Stimulated activated CD8-positive, alpha-beta memory T cell treated with anti-CD3 and anti-CD28 coated beads, Interleukin-15, amount 100 ng/mL, for 24 hours (primary cell): ENCODE data around the gene HIP1.
"Not testable (repeated sequence)": the region's sequence is repeated elsewhere in the genome, so short reads cannot be mapped to it uniquely, and the experiment has no call there.

Experiments
- DNase-seq: peaks from one replicate; pipeline ENCODE4 v3.0.0-alpha.2; 2020; ENCODE audit warnings: low read depth

Gene HIP1

DNA sequence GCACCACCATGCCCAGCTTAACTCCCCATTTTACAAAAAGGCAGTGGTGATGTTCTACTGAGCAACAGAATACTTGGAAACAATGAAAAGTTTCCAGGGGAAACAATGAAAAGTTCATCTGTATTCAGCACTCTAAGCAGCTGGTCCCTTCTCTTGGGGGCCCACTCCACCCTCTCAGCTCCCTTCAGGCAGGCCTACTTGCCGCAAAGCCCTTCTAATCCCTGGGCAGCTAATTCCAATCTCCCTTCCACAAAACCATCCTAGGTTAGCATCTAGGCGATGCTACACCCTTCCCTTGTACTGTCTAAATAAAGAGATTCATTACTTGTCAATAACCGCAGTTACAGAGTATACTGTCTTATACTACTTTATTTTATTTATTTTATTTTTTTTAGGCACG, 167.5 kb downstream of the HIP1 start:
- no peak for DNase-seq

DNA sequence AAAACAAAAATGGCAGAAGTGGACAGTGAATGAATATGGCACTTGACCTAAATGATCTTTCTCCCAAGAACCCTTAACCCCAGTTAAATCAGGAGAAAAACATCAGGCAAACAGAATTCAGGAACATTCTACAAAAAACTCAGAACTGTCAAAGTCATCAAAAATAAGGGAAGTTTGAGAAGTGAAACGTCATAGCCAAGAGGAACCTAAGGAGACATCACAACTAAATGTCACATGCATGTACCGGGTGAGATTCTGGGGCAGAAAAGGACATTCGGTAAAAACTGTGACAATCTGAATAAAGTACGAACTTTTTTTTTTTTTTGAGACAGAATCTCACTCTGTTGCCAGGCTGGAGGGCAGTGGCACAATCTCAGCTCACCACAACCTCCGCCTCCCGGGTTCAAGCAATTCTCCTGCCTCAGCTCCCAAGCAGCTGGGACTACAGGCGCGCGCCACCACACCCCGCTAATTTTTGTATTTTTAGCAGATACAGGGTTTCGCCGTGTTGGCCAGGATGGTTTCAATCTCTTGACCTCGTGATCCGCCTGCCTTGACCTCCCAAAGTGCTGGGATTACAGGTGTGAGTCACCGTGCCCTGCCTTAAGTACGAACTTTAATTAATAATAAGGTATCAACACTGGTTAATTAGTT, 169.0 kb downstream of the HIP1 start:
- not testable (repeated sequence) for DNase-seq

DNA sequence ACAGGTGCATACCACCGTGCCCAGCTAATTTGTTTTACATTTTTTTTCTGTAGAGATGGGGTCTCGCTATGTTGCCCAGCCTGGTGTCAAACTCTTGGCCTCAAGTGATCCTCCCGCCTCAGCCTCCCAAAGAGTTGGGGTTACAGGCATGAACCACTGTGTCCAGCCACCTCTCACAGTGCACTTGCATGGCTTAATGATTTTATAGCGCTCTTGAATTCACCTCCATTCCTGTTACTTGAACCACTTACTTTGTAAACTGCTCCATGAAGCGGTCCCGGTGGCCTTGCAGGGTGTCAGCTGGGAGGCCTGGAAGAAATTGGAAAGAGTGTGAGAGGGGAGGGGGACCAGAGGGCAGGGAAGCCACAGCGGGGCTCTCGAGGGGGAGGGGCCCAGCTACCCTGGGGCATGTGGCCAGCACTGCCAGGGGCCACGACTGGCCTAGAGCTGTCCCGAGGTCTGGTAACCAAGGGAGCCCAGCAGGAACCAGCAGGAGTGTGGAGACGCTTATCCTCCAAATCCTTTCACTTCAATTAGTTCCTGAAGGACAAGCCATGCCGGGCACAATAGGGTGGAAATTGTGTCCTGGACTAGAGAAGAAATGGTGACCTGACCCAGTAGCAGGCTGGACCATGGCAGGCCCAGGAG, 170.7 kb downstream of the HIP1 start:
- DNase-seq: no peak

DNA sequence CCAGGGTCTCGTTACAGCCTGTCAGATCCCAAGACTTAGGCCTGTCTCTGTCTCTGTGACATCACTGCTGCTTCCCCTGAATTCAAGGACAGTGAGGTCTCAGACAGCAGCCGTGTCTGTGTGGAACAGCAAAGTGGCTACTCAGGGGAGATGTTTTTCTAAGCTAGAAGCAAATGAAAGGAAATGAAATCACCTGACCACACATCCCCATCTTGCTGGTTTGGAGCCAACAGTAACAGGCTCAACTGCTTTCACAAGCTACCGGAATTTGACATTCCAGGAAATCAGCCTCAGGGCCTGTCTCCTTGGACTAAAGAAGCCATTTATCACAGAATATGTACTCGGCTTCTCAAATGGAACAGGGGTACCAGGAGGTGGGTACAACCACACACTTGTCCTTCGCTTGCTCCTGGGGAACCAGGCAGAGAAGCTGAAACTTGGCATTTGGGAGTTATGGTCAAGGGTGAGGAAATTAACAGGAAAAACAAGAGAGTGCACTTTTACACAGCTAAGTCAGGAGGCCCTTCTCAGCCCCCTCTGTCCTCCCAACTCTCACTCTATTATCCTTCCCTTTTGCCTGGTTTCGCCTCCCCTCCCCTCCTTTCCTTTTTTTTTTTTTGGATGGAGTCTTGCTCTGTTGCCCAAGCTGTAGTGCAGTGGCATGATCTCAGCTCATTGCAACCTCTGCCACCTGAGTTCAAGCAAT, 173.5 kb downstream of the HIP1 start:
- no peak for DNase-seq

DNA sequence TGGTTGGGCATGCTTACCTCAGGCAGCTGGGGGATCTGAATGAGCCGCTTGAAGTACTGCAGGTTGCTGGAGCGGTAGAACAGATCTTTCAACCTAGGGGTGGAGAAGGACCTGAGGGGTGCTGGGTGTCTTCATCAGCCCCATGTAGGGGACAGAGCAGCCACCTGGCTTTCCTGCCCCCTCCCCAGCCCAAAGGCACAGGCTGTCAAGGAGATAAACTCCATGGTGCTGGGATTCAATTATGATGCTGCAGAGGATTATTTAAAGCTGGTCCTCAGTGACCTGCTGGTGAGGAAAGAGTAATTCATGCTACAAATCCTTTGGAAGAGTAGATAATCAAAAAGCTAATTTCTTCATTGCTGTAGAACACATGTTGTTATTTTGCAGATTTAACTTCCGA, 175.6 kb downstream of the HIP1 start:
- no peak for DNase-seq

DNA sequence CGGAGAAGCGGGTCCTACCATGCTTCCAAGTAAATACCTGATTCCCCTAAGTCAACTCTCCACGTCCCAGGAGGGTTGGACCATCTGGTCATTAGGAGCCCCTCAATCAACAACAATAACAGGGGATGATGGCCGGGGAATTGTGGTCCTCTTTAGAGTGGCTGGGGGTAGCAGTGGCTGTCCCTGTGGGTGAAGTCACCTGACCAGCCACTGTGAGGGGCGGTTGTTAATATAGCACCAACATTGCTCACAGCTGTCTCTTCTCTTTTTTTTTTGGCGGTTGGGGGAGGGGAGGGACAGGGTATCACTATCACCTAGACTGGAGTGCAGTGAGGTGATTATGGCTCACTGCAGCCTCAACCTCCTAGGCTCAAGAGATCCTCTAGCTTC, 178.8 kb downstream of the HIP1 start:
- DNase-seq: no peak

DNA sequence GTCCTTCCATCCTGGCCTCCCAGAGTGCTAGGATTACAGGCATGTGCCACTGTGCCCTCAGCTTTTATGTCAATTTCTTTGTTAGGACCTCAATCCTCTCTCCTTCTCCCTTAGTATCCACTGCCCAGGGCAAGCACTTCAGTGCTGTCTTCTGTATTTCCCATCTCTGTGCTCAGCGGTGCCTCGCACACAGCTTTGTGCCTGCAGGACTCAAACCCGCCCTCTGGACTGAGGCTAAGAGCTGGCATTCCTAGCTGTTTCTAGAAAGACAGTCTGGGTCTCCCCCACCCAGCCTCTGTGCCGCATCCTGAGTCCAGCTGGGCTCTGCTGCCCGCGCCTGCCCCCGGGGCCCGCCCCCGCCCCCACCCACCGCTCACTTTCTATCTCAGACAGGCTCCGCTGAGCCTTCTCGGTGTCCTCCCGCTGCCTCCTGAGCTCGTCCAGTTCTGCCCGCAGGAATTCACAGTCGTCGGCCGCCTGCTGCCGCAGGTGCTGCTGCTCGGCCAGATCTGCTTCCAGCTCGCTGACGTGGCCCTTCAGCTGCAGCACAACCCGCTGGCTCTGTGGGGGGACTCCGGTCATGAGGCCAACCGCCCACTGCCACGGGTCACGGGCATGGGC, 179.3 kb downstream of the HIP1 start:
- no peak for DNase-seq

DNA sequence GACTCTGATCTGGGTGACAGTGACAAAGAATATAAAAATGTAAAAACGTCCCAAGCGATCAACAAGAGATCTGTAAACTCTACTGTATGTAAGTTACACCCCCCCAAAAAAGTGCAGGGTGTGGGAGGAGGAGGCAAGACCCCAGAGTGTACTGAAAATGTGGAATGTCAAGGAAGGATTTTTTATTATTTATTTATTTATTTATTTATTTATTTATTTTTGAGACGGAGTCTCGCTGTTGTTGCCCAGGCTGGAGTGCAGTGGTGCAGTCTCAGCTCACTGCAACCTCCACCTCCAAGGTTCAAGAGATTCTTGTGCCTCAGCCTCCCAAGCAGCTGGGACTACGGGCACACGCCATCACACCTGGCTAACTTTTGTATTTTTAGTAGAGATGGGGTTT, 181.9 kb downstream of the HIP1 start:
- not testable (repeated sequence) for DNase-seq

DNA sequence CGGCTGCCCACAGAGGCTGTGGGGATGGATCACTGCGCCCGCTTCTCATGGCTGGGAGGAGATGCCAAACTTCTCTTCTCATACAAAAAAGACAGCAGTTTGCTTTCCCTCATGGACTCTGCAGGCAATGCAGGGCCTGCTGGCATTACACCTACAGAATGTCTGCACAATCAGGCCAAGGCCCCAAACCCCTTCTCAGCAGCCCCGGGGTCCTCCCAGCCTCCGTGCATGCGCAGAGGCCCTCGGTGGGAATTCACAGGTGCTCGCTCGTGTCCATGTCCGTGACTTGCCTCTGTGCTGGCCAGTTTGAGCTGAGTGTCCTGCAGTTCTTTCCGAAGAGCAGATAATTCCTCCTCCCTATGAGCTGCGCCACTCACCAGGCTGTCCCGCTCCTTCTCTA, 183.0 kb downstream of the HIP1 start:
- DNase-seq: no peak

DNA sequence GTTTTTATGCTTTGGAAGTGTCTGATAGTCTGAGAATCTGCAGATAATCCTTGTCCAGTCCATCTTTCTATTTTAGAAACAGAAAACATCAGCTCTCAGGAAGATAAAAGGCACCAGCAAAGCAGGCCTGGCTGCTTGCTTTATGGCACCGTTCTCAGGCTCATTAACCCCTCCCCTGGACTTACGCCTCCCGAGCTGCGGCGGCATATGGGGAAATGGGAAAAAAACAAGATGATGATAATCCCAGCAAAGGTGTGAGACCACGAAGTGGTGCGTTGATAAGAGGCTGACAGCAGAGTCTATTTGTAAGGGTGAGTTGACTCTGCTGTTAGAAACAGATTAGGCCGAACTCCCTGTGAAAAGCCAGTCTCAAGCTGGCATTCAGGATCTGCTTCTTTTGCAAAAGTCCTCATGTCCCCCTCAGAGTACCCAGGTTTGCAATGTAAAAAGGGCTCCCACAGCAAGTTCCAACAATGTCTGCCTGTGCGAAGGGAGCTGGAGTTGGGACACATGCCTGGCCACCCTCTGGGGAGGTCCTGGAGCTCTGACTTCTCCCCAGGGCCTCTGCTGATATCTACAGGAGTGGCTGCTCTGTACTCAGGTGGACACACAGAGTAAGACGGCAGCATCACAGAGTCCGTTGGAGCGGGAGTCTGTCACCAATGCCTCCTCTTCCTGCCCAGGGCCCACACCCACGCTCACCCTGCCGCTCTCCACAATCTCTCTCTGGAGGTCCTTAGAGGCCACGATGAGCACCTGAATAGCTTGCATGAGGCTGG, 192.3 kb downstream of the HIP1 start:
- DNase-seq: no peak

DNA sequence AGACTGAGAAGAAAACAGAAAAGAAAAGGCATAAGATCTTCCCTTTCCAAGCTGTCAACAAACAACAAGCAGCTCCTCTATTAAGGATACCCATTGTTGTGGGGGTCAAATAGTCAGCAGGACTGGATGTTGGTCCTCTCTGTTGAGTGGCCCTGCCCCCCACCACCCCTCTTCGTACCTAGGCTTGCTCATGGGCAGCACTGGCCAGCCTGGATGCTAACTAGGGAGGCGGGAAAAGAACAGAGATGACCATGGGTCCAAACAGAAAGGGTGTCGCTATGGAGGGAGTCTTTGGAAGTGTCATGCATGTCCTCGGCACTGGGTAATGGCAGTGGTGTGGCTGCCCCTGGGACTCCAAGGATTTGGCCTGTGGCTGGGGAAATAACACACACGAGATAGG, 201.0 kb downstream of the HIP1 start:
- no peak for DNase-seq

DNA sequence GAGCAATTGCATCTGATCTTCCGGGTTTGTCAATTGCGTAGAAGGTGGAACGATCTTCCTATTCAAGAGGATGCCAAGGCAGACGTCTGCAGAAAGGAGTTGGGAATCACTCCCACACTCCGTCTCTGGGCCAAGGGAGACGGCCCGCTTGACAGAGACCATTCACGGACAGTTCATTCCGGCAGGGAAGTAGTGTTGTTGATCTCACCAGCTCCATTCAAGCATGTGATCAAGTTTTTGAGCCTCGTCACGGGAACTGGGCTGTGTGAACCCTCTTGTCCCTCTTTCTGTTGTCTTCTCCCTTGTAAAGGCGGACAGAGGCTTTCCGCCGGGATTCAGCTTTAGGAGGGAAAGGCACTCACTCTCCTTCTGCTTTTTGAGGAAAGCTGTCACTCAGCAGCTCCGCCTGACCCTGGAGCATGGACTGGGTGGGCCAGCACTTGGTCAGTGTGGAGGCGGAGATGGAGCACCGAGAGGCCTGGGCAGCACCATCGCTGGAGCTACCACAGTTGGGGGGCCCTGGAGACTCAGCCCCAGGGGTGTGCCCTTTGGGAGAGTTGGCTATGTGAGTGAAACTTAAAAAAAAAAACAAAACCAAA, 201.7 kb downstream of the HIP1 start:
- no peak for DNase-seq

DNA sequence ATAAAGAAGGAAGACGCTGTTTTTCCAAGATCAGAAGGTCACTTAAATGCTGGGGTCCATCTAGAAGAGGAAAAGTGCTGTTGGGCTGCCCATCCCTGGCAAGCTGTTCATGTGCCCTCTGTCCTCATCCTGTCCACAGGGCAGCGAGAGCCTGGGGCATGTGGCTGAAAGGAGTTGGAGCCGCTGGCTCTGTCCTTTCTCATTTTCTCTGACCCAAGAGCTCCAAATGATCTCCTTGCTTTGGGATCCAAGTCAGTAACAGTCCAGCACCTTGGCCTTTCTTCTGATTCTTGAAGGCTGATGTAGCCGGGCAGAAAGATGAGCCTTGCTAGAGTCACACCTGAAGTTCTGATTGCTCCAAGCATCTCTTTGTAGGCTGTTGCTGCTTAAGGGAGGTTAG, 202.2 kb downstream of the HIP1 start:
- DNase-seq: no peak

DNA sequence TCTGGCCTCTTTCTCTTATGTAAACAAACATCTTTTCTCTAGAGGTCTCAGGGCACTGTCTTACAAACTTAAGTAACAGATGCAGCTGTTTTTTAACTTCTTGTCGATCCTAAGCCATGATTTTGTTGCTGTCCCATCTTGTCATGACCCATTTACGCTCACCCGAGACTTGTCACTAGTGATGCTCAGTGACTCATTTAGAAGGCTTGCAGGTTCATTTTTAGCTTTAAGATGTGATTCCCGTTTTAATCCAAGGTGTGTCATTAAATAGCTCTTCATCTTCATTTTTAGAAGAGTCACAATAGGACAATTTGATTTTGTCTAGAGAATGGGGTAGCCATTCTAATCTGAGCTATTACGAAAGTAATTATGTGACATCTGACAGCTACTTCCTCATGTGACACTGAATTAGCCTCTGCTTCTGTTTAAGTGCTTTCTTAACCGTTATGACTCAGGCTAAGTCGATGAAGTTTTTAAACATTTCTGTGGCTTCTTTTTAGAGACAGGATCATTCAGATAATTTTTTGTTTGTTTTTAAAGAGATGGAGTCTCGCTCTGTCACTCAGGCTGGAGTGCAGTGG, 203.9 kb downstream of the HIP1 start:
- DNase-seq: no peak

DNA sequence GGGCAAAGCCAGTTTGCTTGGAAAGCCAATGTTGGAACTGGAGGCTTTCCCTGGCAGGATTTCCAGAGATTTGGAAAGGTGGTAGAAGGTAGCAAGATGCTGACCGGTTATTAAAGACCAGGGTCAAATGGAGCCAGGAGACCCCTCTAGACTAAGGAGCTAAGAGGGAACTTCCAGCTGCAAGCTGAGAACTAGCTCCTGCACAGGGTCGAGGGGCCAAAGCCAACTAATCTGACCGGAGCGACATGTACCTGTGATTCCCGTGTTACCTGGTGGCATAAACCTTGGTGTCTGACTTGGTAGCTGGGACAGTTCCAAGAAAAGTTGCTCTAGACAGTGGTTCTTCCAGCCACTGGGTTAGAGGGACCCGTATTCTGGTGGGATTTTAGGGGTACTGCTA, 204.8 kb downstream of the HIP1 start:
- DNase-seq: no peak

DNA sequence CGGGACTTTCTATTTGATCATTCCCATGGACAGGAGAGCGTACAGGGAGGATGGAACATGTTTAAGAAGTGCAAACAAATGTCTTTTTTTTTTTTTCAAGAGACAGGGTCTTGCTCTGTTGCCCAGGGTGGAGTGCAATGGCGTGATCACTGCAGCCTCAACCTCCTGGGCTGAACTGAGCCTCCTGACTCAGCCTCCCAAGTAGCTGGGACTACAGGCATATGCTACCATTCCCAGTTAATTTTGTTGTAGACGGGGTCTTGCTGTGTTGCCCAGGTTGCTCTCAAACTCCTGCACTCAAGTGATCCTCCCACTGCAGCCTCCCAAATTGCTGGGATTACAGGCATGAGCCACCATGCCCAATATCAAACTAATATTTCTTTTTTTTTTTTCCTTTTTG, 206.1 kb downstream of the HIP1 start:
- no peak for DNase-seq

DNA sequence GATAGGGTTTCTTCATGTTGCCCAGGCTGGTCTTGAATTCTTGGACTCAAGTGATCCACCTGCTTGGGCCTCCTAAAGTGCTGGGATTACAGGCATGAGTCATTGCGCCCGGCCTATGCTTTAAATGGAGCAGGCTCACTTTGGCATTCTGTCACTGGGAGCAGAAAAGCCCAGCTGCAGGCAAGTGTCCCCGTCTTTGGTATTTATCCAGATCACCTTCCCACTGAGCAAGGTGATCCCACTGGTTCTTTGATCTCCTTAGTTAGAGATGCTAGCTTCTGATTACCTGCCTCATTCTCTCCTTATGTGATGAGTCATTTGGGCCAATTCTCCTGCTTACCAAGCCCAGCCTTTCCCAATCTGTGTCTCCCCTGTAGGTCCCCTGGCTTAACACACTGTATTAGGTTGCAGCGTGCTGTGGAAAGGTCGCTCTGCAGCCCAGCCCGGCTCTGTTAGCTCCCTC, 207.4 kb downstream of the HIP1 start:
- DNase-seq: no peak

DNA sequence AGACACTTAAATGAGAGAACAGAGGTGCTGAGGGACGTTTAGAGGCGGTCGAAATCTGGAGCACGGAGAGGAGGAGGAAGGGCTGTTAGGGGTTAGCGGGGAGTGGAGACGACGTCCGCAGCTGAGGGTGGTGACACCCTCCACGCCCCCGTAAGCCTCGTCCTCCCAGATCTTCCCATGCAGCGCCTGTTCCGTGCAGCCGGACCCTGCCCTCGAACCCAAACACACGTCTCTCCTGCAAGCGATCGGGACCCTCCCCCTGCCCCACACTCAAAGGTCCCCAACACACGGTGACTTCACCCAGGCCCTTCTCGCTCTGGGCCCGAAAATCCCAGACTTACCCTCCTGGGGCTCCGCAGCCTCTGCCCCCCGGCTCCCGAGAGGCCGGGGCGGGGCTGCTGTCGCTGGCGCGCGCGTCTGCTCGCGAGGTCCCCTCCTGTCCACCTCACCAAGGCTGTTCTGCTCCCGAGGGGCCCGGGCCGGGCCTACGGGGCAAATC, 211.5 kb downstream of the HIP1 start:
- DNase-seq: not testable (repeated sequence)

DNA sequence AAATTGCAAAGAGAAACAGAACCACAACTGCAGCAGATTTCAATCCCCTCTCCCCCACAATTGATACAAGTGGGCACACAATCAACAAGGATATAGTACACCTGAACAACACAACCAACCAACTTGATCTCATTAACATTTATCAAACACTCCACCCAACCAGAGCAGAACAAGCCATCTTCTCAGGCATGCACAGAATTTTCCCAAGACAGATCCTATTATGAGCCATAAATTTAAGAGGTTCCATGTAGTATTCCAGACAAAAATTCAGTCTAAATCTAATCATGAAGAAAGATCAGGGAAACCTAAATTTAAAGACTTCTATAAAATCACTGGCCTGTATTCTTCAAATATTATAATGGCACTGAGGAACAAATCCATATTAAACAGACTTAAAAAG, 217.0 kb downstream of the HIP1 start:
- DNase-seq: not testable (repeated sequence)

DNA sequence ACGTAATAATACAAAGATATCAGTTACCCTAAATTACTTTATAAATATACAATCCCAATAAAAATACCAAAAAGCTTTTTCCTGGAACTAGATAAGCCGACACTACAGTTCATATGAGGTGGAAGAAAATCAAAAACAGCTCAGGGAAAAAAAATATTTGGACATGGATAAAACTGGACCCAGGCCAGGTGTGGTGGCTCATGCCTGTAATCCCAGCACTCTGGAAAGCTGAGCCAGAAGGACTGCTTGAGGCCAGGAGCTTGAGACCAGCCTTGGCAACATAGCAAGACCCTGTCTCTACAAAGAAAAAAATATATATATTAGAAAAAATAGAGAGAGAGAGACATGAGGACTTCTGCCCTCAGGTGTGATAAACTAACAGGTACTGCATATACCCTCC, 219.9 kb downstream of the HIP1 start:
- not testable (repeated sequence) for DNase-seq

DNA sequence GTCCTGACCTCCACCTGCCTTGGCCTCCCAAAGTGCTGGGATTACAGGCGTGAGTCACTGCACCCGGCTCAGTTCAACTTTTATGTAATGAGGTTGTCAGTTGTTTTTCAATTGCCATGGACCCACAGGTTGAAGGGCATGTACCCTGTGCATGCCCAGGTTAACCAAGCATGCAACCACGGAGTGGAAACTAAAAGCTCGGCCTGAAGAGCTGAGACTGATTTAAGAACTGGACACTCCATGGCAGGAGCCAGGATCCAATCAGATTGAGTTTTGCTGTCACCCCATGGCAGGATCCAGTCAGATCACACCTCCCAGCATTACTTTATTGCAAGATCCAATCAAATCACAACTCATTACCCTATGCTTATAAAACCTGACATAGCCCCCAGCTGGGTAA, 229.7 kb downstream of the HIP1 start:
- not testable (repeated sequence) for DNase-seq
